HG02852 (cell line): ENCODE results near the gene STX4.

ENCODE experiments used
- ATAC-seq: cut with Tn5 transposase; IDR thresholded peaks from one replicate; pipeline ENCODE4 v1.9.1; 2021; ENCODE audit warnings: mild to moderate bottlenecking, moderate library complexity; ENCODE audit not compliant: unreplicated experiment

STX4 gene

GRCh38 chr16:31063843-31064611, 30.7 kb downstream of the STX4 start:
- ATAC-seq: no peak

- no peak for ATAC-seq
Measured at GRCh38 chr16:31064882-31065461, 31.6 kb downstream of the STX4 start.

- no peak for ATAC-seq
Measured at GRCh38 chr16:31067342-31067741, 34.0 kb downstream of the STX4 start.

GRCh38 chr16:31071861-31072260, 38.5 kb downstream of the STX4 start:
- no peak for ATAC-seq

- no peak for ATAC-seq
Measured at GRCh38 chr16:31072540-31073141, 39.3 kb downstream of the STX4 start.

- peak; percentile 46 for ATAC-seq
Measured at GRCh38 chr16:31073142-31073969, 40.0 kb downstream of the STX4 start.

GRCh38 chr16:31073970-31074813, 40.8 kb downstream of the STX4 start, which contains the start of the genes ZNF646 and ZNF668:
Gene ZNF646 (plus strand): TSS chr16:31074422. CDS start chr16:31076325, 1,903 bp downstream.
Gene ZNF668 (minus strand): TSS chr16:31074240. CDS start chr16:31064459, 9,781 bp downstream.
- ATAC-seq: peak; percentile 74

GRCh38 chr16:31074814-31075183, 41.4 kb downstream of the STX4 start:
- ATAC-seq: no peak

GRCh38 chr16:31076319-31076718, 43.0 kb downstream of the STX4 start:
- ATAC-seq: no peak

GRCh38 chr16:31077024-31077423, 43.7 kb downstream of the STX4 start:
- no peak for ATAC-seq

- ATAC-seq: no peak
Measured at GRCh38 chr16:31077592-31078396, 44.4 kb downstream of the STX4 start.

- ATAC-seq: no peak
Measured at GRCh38 chr16:31078597-31079341, 45.4 kb downstream of the STX4 start.

GRCh38 chr16:31079342-31079944, 46.1 kb downstream of the STX4 start:
- no peak for ATAC-seq

GRCh38 chr16:31080035-31080629, 46.8 kb downstream of the STX4 start:
- ATAC-seq: no peak

- no peak for ATAC-seq
Measured at GRCh38 chr16:31080756-31081419, 47.5 kb downstream of the STX4 start.

GRCh38 chr16:31081428-31082351, 48.3 kb downstream of the STX4 start:
- no peak for ATAC-seq
